Measurements from ENCODE around the gene GRM8.

Gene GRM8

DNA sequence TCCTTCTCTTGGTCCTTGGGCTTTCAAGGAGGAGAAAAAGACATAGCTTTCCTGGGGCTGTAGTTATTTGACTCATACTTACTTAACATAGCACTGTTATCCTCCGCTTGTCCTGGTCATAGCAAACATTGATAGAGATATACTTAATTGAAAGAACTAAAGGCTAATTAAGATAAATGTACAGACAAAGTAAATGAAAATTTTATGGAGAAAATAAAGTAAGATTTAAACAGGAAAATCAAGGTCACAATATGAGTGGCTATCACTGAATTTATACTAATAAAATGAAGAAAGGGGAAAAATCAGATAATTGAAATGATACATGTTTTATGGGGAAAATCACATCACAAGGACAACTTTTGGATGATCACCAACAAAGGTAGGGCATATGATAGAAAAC lies 849.7 kb downstream of the GRM8 start:
- DNase-seq (ENCODE audit: low read depth) = no peak
- H3K4me3 ChIP-seq (ENCODE audit: control insufficient read depth, low read depth, low read length) = no peak overlapping the region
- TF ChIP-seq, protein P1, sequence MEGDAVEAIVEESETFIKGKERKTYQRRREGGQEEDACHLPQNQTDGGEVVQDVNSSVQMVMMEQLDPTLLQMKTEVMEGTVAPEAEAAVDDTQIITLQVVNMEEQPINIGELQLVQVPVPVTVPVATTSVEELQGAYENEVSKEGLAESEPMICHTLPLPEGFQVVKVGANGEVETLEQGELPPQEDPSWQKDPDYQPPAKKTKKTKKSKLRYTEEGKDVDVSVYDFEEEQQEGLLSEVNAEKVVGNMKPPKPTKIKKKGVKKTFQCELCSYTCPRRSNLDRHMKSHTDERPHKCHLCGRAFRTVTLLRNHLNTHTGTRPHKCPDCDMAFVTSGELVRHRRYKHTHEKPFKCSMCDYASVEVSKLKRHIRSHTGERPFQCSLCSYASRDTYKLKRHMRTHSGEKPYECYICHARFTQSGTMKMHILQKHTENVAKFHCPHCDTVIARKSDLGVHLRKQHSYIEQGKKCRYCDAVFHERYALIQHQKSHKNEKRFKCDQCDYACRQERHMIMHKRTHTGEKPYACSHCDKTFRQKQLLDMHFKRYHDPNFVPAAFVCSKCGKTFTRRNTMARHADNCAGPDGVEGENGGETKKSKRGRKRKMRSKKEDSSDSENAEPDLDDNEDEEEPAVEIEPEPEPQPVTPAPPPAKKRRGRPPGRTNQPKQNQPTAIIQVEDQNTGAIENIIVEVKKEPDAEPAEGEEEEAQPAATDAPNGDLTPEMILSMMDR (conservative IDR thresholded peaks at IDR 0.05; ENCODE audit: control insufficient read depth, insufficient read depth, low read depth, low read length) = no peak

DNA sequence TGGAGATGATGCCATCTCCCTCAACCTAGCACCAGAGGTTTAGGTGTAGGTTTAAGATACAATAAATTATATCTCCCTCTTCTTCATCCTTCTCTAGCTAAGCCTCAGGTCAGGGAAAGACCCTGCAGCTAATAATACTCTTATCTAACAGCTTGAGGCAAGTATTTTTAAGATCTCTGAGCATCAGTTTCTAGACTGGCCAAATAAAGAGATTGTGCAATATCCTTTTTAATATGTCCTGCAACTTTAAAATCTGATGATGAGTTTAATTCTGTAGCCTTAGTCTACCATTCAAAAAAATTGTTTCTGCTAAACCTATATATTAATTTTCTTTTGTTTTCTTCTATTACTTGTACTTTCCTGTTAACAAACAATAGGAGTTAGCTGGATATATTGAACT lies 850.8 kb downstream of the GRM8 start:
- TF ChIP-seq, protein P1 (conservative IDR thresholded peaks at IDR 0.05; ENCODE audit: control insufficient read depth, insufficient read depth, low read depth, low read length) = no peak
- no peak for DNase-seq (ENCODE audit: low read depth)
- no peak overlapping the region for H3K4me3 ChIP-seq (ENCODE audit: control insufficient read depth, low read depth, low read length)

DNA sequence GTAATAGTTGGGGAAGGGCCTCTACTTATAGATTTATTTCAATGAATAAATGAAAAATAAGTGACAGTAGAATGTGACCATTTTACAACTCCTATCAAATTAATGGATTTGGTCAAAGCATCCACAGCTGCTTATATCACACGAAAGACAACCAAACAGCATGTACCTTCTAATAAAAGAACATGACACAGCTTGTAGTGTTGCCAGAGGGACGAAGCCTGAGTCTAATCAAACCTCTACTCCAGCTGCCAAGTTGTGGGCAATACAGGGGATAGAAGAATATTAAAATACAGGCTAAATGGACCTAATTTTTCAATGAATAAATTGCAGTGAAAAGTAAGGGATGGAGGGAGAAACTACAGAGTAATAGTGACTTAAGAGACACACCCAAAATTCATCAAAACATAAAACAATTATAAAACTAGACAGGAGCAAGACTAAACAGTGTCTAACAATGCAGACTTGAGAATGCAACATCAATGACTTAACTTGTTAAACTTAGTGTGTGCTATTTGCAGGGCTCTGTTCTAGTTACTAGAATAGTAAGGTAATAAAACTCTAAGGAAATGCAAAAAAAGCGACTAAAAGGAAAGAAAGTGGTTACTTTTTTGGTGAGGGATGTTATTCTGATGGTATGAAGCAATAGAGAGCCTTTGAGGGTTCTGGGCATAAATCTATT lies 853.8 kb downstream of the GRM8 start:
- TF ChIP-seq, protein P1 (conservative IDR thresholded peaks at IDR 0.05; ENCODE audit: control insufficient read depth, insufficient read depth, low read depth, low read length) = no peak
- DNase-seq (ENCODE audit: low read depth) = no peak

DNA sequence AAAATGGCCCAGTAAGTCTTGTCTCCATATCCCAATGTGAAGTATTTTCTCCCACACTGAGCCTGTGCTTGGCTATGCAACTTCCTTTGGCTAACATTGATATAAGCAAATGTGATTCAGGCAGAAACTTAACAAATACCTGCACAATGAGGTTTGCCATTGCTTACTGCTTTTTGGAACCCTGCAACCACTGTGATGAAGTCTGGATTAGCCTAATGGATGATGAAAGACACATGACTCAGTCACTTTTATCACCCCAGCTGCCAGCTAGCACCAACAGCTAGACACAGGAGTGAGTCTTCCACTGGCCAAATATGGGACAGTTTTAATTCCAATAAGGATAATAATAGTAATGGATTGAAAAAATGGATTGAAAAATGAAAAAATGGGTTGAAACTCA lies 854.5 kb downstream of the GRM8 start:
- H3K4me3 ChIP-seq (ENCODE audit: control insufficient read depth, low read depth, low read length) = no peak overlapping the region
- DNase-seq (ENCODE audit: low read depth) = no peak
- TF ChIP-seq, protein P1 (conservative IDR thresholded peaks at IDR 0.05; ENCODE audit: control insufficient read depth, insufficient read depth, low read depth, low read length) = no peak

More for the DNA sequence above, 853.8 kb downstream of the GRM8 start:
- H3K4me3 ChIP-seq (ENCODE audit: control insufficient read depth, low read depth, low read length) = no peak overlapping the region

DNA sequence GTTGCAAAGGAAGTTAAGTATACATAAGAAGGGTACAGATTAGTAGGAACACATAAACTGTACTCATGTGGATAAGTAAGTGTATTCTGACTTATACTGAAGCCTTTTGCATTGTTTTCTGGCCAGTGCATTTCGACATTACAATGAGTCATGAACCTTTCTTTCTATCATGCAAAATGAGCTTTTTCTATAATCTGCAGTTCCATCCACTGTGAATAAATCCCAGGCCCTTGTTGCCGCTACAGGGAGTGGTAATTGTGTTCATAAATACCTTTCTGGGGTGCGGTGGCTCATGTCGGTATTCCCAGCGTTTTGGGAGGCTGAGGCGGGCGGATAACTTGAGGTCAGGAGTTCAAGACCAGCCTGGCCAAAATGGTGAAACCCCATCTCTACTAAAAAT lies 858.3 kb downstream of the GRM8 start:
- no peak for DNase-seq (ENCODE audit: low read depth)
- TF ChIP-seq, protein P1 (conservative IDR thresholded peaks at IDR 0.05; ENCODE audit: control insufficient read depth, insufficient read depth, low read depth, low read length) = no peak
- no peak overlapping the region for H3K4me3 ChIP-seq (ENCODE audit: control insufficient read depth, low read depth, low read length)
